H1 (cell line): ENCODE results near the gene LHX8. TPM values are rescaled to one million over a fixed set of nuclear protein-coding genes. Genes with fewer than 3 reads are reported as not detected.

ENCODE experiments used
- BRCA1 ChIP-seq: IDR thresholded peaks from 2 replicates; pipeline ENCODE4 v1.6.1; 2012; ENCODE audit warnings: low read depth, low read length, improper control_type of control experiment
- CBX8 ChIP-seq: fragments of 300-800, 300-1000 bp; sonication (generic); IDR thresholded peaks from 2 replicates; pipeline ENCODE4 v1.7.1; 2016; ENCODE audit warnings: low read depth, low read length, borderline replicate concordance
- SIRT6 ChIP-seq: IDR thresholded peaks from one replicate; pipeline ENCODE4 v1.7.1; 2012; ENCODE audit warnings: low read length, inconsistent platforms
- polyA plus RNA-seq, 7 experiments: library from polyadenylated mRNA; depleted of rRNA in 3 of 7; stranded (reverse) in 5 of 7; unstranded in 2 of 7; fragments of >200 nt in 5 of 7; fragments of 200-250 nt in 2 of 7; gene quantifications; 1 replicate in 5 of 7; 2 replicates in 1 of 7; 4 replicates in 1 of 7; pipeline versions ENCODE4 v1.2.1 to v1.2.3, GENCODE V29; 2011 to 2013; ENCODE audit warnings: missing spikeins in 2 of 7, mixed read lengths in 2 of 7
- total RNA-seq: library from RNA; stranded (reverse); fragmentation: NEBNext Ultra II Directional; extraction: Animal tissue kit (Norgen Biotek cat#: 25700); gene quantifications from 2 replicates; pipeline ENCODE4 v1.2.1, GENCODE V29; 2021

The LHX8 gene
- total and polyA plus RNA-seq, 2 of the 8 experiments (the other 6 are each of a cell fraction or from before 2014, with no cell fraction given): 0.50 to 1.2 TPM

- TF ChIP-seq BRCA1 (no peak), SIRT6 (no peak), CBX8 (peak; percentile 17; the same call in 1 of the 2 replicates)
Observed at GRCh38 chr1:75130865-75131564, 3.2 kb upstream of the LHX8 start (continued).
